HCT116 (cell line): ENCODE results near the gene TGFBR3L. TPM values are rescaled to one million over a fixed set of nuclear protein-coding genes. Genes with fewer than 3 reads are reported as not detected.

Experiments
- ATAC-seq: fragments of 200-7000 bp; cut with Tn5 transposase; 2 replicates; pipeline ENCODE4 v1.9.1; 2020; ENCODE audit warnings: mild to moderate bottlenecking, moderate library complexity
- BruUV-seq: library from RNA; stranded (reverse); fragments of 400-500 nt; replicated peaks from 2 replicates; lab custom pipeline; 2021; lab: Mats Ljungman, UMichigan
- CTCF ChIA-PET: fragments of 300-600 bp; sonication (Branson Sonifier 250); formaldehyde crosslinking; loops from one replicate; lab custom pipeline; 2021; ENCODE audit warnings: antibody characterized with exemption; lab: Charles Lee
- POLR2A ChIA-PET: fragments of 300-600, 350-600 bp; sonication (Branson Sonifier 250); formaldehyde crosslinking; loops from one replicate; lab custom pipeline; 2021; ENCODE audit warnings: antibody characterized with exemption; lab: Charles Lee
- RAD21 ChIA-PET, 2 experiments: fragments of 300-600 bp; sonication (Branson Sonifier 250); formaldehyde crosslinking; loops; one replicate each; lab custom pipeline; 2023; ENCODE audit warnings: low total read pairs in 2 of 2; ENCODE audit not compliant: uncharacterized antibody in 2 of 2, unreplicated experiment in 2 of 2, low non-redundant PET in 1 of 2; lab: Charles Lee
- DNase-seq: peaks from one replicate; pipeline ENCODE4 v3.0.0-alpha.2; 2010; ENCODE audit warnings: low read depth, low spot score
- H2AFZ ChIP-seq: fragments of 200-600 bp; shearing (Covaris generic), sonication (generic); 2 replicates; pipeline ENCODE4 v1.6.1; 2017; ENCODE audit warnings: low read depth, mixed run types, mixed read lengths, antibody characterized with exemption, low read length; ENCODE audit not compliant: poor library complexity, severe bottlenecking
- H3K27ac ChIP-seq: 2 replicates; pipeline ENCODE4 v1.5.1; 2012; ENCODE audit warnings: low read depth, low read length
- H3K27me3 ChIP-seq: fragments of 200-600 bp; sonication (generic); 2 replicates; pipeline ENCODE4 v1.6.1; 2016; ENCODE audit warnings: mixed run types, low read length, mixed read lengths; ENCODE audit not compliant: insufficient read depth
- H3K36me3 ChIP-seq, 2 experiments: fragments of 200-500 bp in 1 of 2; fragments of 200-600 bp in 1 of 2; sonication (Bioruptor generic) in 1 of 2; sonication (generic) in 1 of 2; 2 replicates each; pipeline versions ENCODE4 v1.5.1 to v1.6.1; 2014 to 2016; ENCODE audit warnings: low read length in 2 of 2, inconsistent platforms in 1 of 2, mixed read lengths in 1 of 2, mixed run types in 1 of 2; ENCODE audit not compliant: insufficient read depth in 2 of 2, control insufficient read depth in 1 of 2
- H3K4me1 ChIP-seq, 2 experiments: fragments of 200-600 bp in 1 of 2; sonication (generic) in 1 of 2; 2 replicates each; pipeline versions ENCODE4 v1.5.1 to v1.6.1; 2012 to 2017; ENCODE audit warnings: low read length in 2 of 2, inconsistent platforms in 1 of 2, mild to moderate bottlenecking in 1 of 2, mixed read lengths in 1 of 2, mixed run types in 1 of 2, moderate library complexity in 1 of 2; ENCODE audit not compliant: insufficient read depth in 2 of 2, control insufficient read depth in 1 of 2
- H3K4me2 ChIP-seq: fragments of 200-600 bp; sonication (generic); 2 replicates; pipeline ENCODE4 v1.6.1; 2017; ENCODE audit warnings: mixed run types, low read length, mixed read lengths
- H3K4me3 ChIP-seq, 2 experiments: fragments of 200-600 bp in 1 of 2; sonication (generic) in 1 of 2; replicated peaks in 1 of 2; 2 replicates each; pipeline ENCODE4 v1.5.1; 2011 to 2016; ENCODE audit warnings: low read length in 2 of 2, control low read depth in 1 of 2, low read depth in 1 of 2, mild to moderate bottlenecking in 1 of 2, mixed read lengths in 1 of 2, mixed run types in 1 of 2
- H3K79me2 ChIP-seq: fragments of 200-600 bp; sonication (generic); 2 replicates; pipeline ENCODE4 v1.6.1; 2017; ENCODE audit warnings: mild to moderate bottlenecking, mixed run types, low read length, moderate library complexity, mixed read lengths; ENCODE audit not compliant: insufficient read depth
- H3K9ac ChIP-seq: fragments of 200-600 bp; sonication (generic); 2 replicates; pipeline ENCODE4 v1.6.1; 2016; ENCODE audit warnings: low read length, mixed read lengths
- H3K9me2 ChIP-seq: fragments of 200-600 bp; sonication (generic), shearing (Covaris generic); 2 replicates; pipeline ENCODE4 v1.6.1; 2017; ENCODE audit warnings: mixed run types, mild to moderate bottlenecking, moderate library complexity; ENCODE audit not compliant: insufficient read depth
- H3K9me3 ChIP-seq, 2 experiments: fragments of 200-500 bp in 1 of 2; fragments of 200-600 bp in 1 of 2; sonication (Bioruptor generic) in 1 of 2; sonication (generic) in 1 of 2; 2 replicates each; pipeline ENCODE4 v1.6.1; 2014 to 2017; ENCODE audit warnings: low read length in 2 of 2, mixed read lengths in 2 of 2, inconsistent platforms in 1 of 2, low read depth in 1 of 2, mild to moderate bottlenecking in 1 of 2, mixed run types in 1 of 2, moderate library complexity in 1 of 2; ENCODE audit not compliant: control insufficient read depth in 1 of 2, insufficient read depth in 1 of 2
- H4K20me1 ChIP-seq: fragments of 200-600 bp; sonication (generic), shearing (Covaris generic); 2 replicates; pipeline ENCODE4 v1.6.1; 2017; ENCODE audit warnings: mixed run types, mild to moderate bottlenecking, moderate library complexity; ENCODE audit not compliant: insufficient read depth
- ATF3 ChIP-seq: IDR thresholded peaks from 2 replicates; pipeline ENCODE4 v1.6.1; 2012
- CTCF ChIP-seq, 3 experiments: fragments of 200-600 bp in 1 of 3; sonication (generic) in 1 of 3; IDR thresholded peaks in 2 of 3; conservative IDR thresholded peaks in 1 of 3; 2 replicates each; pipeline ENCODE4 v1.5.1; 2012 to 2017; ENCODE audit warnings: low read depth in 2 of 3, low read length in 2 of 3, antibody characterized with exemption in 1 of 3, borderline replicate concordance in 1 of 3, control low read depth in 1 of 3, mild to moderate bottlenecking in 1 of 3, mixed read lengths in 1 of 3, mixed run types in 1 of 3, moderate library complexity in 1 of 3; ENCODE audit not compliant: insufficient read depth in 1 of 3
- ELF1 ChIP-seq: IDR thresholded peaks from 2 replicates; pipeline ENCODE4 v1.6.1; 2012; ENCODE audit warnings: low read depth, borderline replicate concordance
- EZH2phosphoT487 ChIP-seq: fragments of 200-600 bp; IDR thresholded peaks from 2 replicates; pipeline ENCODE4 v1.6.1; 2018; ENCODE audit warnings: antibody characterized with exemption, borderline replicate concordance
- FOSL1 ChIP-seq: IDR thresholded peaks from 2 replicates; pipeline ENCODE4 v1.6.1; 2012; ENCODE audit warnings: low read depth
- JUND ChIP-seq: IDR thresholded peaks from 2 replicates; pipeline ENCODE4 v1.6.1; 2012
- MAX ChIP-seq: IDR thresholded peaks from 2 replicates; pipeline ENCODE4 v1.6.1; 2012
- RAD21 ChIP-seq: IDR thresholded peaks from 2 replicates; pipeline ENCODE4 v1.6.1; 2012; ENCODE audit warnings: low read depth, mild to moderate bottlenecking
- YY1 ChIP-seq: IDR thresholded peaks from 2 replicates; pipeline ENCODE4 v1.6.1; 2011; ENCODE audit warnings: low read length, low read depth, moderate library complexity, mild to moderate bottlenecking; ENCODE audit not compliant: insufficient replicate concordance; ENCODE audit errors: extremely low read depth
- ZBTB33 ChIP-seq: IDR thresholded peaks from 2 replicates; pipeline ENCODE4 v1.6.1; 2011; ENCODE audit warnings: mild to moderate bottlenecking, low read length, moderate library complexity; ENCODE audit not compliant: insufficient replicate concordance; ENCODE audit errors: extremely low read depth
- ZFX ChIP-seq: fragments of 450-650 bp; IDR thresholded peaks from 2 replicates; pipeline ENCODE4 v1.6.1; 2017
- ZNF274 ChIP-seq: fragments of 200-500 bp; sonication (Bioruptor generic); IDR thresholded peaks from 2 replicates; pipeline ENCODE4 v1.6.1; 2014; ENCODE audit warnings: mild to moderate bottlenecking, low read depth, low read length, inconsistent platforms
- intact Hi-C: fragments of 100-400 bp; cut with micrococcal nuclease; formaldehyde crosslinking; loops from 2 replicates; pipeline ENCODE4 v1.10.0; 2022
- total RNA-seq: library from RNA; stranded (reverse); gene quantifications from one replicate; pipeline ENCODE4 v1.2.1, GENCODE V29; 2021; ENCODE audit not compliant: unreplicated experiment

The TGFBR3L gene
- total RNA-seq, 1 experiment from 2014 or later = 30.9 TPM

- intact Hi-C loops = no loop called here
- no peaks in the 10 kb centered on the region for H3K27me3 ChIP-seq
- ChIA-PET CTCF (interaction anchor here (0.6 to 2.0 kb wide), 3 partner anchors 15 to 530 kb away, joined by 3 to 9 read pairs (median 4); no protein-coding TSS in a partner anchor), POLR2A (no interaction called here), RAD21 (no interaction called here)
- no peaks in the 10 kb centered on the region for H3K9me3 ChIP-seq
- H3K79me2 ChIP-seq = peaks cover 5% of the 10 kb centered on the region; the same call in 1 of the 2 replicates
- ATAC-seq = no peak
- H3K9me2 ChIP-seq = no peaks in the 10 kb centered on the region
- no peaks in the 10 kb centered on the region for H3K36me3 ChIP-seq
- no peak overlapping the region for H2AFZ ChIP-seq
- H3K4me2 ChIP-seq = no peak overlapping the region
- H3K27ac ChIP-seq = no peak overlapping the region
- BruUV-seq = no TSS peak
- no peak overlapping the region for H3K9ac ChIP-seq
- no peaks in the 10 kb centered on the region for H4K20me1 ChIP-seq
- H3K4me1 ChIP-seq = peaks cover 13 to 32% of the 10 kb centered on the region in 2 experiments; a peak in 3 of 4 replicates
- H3K4me3 ChIP-seq = no peak overlapping the region
- TF ChIP-seq ZBTB33 (no peak), ZNF274 (no peak), JUND (no peak), CTCF (IDR thresholded peaks at IDR 0.05 in 2 of 3, conservative IDR thresholded peaks at IDR 0.05 in 1 of 3; ENCODE audit: borderline replicate concordance in 1 of 3, insufficient read depth in 1 of 3, low read depth in 2 of 3, low read length in 2 of 3) (no peak), FOSL1 (no peak), EZH2phosphoT487 (no peak), YY1 (no peak), ELF1 (no peak), RAD21 (no peak), ZFX (no peak), ATF3 (no peak), MAX (no peak)
- DNase-seq = no peak
Observed at GRCh38 chr19:7883796-7884570, 30.6 kb upstream of the TGFBR3L start.
